Measurements from ENCODE around the gene WBP2. TPM values are rescaled to one million over a fixed set of nuclear protein-coding genes. Genes with fewer than 3 reads are reported as not detected.

The WBP2 gene
- total and polyA plus RNA-seq, 2 of the 13 experiments (the other 11 are each of a cell fraction or from before 2014, with no cell fraction given): 29.2 to 29.5 TPM

DNA sequence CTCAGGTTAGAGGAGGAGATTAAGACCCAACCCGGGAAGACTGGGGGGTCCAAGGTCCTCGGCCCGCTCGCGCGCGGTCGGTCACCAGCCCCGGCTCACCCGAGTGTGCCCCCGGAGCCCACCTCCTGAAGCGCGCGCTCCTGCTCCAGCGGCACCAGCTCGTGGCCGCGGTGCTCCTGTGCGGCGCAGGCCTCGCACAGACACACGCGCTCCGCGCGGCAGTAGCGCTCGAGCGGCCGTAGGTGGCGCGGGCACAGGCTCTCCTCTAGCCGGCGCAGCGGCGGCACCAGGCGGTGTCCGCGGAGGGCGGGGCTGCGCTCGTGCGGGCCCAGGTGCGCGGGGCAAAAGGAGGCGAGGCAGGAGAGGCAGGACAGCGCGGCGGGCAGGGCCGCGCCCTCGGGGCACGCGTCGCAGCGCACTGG lies 22.6 kb upstream of the WBP2 start (continued):
- TF ChIP-seq PLRG1 (conservative IDR thresholded peaks at IDR 0.05): no peak
- peak; percentile 89 for TF ChIP-seq ZFX (CRISPR knock-in tag; IDR thresholded peaks at IDR 0.05; ENCODE audit: low read depth)
- TF ChIP-seq KLF15 (CRISPR knock-in tag; IDR thresholded peaks at IDR 0.05; ENCODE audit: borderline replicate concordance): peak; percentile 71; the same call in 1 of the 2 replicates
- no peak for TF ChIP-seq CREM (IDR thresholded peaks at IDR 0.05)
- TF ChIP-seq CREM (CRISPR knock-in tag; IDR thresholded peaks at IDR 0.05): no peak
- TF ChIP-seq ZNF143 (CRISPR knock-in tag; IDR thresholded peaks at IDR 0.05): no peak
- no peak for TF ChIP-seq RBAK (CRISPR knock-in tag; IDR thresholded peaks at IDR 0.05)
- TF ChIP-seq ZNF564 (CRISPR knock-in tag; IDR thresholded peaks at IDR 0.05): no peak
- no peak for TF ChIP-seq MTF2 (CRISPR knock-in tag; IDR thresholded peaks at IDR 0.05; ENCODE audit: borderline replicate concordance)
- peak; percentile 71 for TF ChIP-seq ZNF441 (CRISPR knock-in tag; IDR thresholded peaks at IDR 0.05; ENCODE audit: borderline replicate concordance)
- no peak for TF ChIP-seq PHF5A (CRISPR knock-in tag; IDR thresholded peaks at IDR 0.05; ENCODE audit: low read depth, unreplicated experiment)
- no peak for TF ChIP-seq ZNF615 (CRISPR knock-in tag; IDR thresholded peaks at IDR 0.05; ENCODE audit: borderline replicate concordance)
- TF ChIP-seq ZNF598 (CRISPR knock-in tag; IDR thresholded peaks at IDR 0.05; ENCODE audit: borderline replicate concordance): no peak
- TF ChIP-seq POGZ (CRISPR knock-in tag; IDR thresholded peaks at IDR 0.05): no peak; the same call in 1 of the 2 replicates
- peak; percentile 30; the same call in 1 of the 2 replicates for TF ChIP-seq ZNF543 (CRISPR knock-in tag; IDR thresholded peaks at IDR 0.05)
- peak; percentile 25; the same call in 1 of the 2 replicates for TF ChIP-seq ZSCAN20 (CRISPR knock-in tag; IDR thresholded peaks at IDR 0.05; ENCODE audit: borderline replicate concordance)
- TF ChIP-seq RXRA (CRISPR knock-in tag; IDR thresholded peaks at IDR 0.05): no peak; the same call in 1 of the 2 replicates
- no peak for TF ChIP-seq ZNF839 (CRISPR knock-in tag; IDR thresholded peaks at IDR 0.05; ENCODE audit: borderline replicate concordance)
- no peak for TF ChIP-seq ATF7 (IDR thresholded peaks at IDR 0.05)
- peak; percentile 69; the same call in 1 of the 2 replicates for TF ChIP-seq ATF7 (CRISPR knock-in tag; IDR thresholded peaks at IDR 0.05)
- TF ChIP-seq FOXA1 (IDR thresholded peaks at IDR 0.05): no peak
- TF ChIP-seq FOXA1 (CRISPR knock-in tag; IDR thresholded peaks at IDR 0.05): peak; percentile 26
- no peak for TF ChIP-seq ZNF761 (CRISPR knock-in tag; conservative IDR thresholded peaks at IDR 0.05)
- peak; percentile 78 for TF ChIP-seq ZNF407 (CRISPR knock-in tag; IDR thresholded peaks at IDR 0.05; ENCODE audit: not compliant biosample characterization)
- no peak for TF ChIP-seq ZNF552 (CRISPR knock-in tag; IDR thresholded peaks at IDR 0.05; ENCODE audit: borderline replicate concordance)
- TF ChIP-seq MAX (IDR thresholded peaks at IDR 0.05): peak; percentile 86

Measured in HepG2 (cell line).